C4-2B (cell line): ENCODE data around the gene CTNNA3.

Experiments
- ZFX ChIP-seq: fragments of 450-650 bp; IDR thresholded peaks from 2 replicates; pipeline ENCODE4 v1.6.1; 2017
- TF ChIP-seq, protein P1 (sequence below): fragments of 450-650 bp; conservative IDR thresholded peaks from 2 replicates; pipeline ENCODE4 v1.5.1; 2017; ENCODE audit warnings: mild to moderate bottlenecking

DNA sequence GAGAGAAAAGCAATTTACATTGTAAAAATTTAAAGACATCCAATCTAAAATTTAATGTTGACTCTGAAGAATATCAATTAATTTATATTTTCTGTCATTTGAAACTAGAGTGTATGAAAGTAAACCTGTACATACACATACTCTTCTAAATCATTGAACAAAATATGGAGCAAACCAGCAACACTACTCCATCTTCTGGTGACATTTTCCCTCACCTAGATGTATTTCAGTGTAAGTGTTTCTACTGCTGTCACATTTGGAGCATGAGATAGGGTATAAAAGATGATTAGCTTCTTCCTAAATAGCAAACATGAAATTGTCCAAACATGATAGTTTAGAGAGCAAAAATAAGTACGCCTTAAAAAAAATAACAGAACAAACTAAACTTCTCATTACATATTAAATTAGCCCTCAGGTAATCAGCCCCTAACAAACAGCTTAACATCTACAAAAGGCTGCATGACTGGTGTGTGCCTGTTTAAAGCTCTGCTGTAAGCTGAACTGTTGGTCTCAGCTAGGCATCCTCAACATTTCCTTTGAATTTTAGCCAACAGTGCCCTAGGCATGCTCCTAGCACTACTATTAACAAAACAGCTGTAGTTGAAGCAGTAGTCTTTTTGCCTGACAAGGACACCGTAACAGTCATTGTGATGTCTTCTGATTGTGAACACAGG lies 189.8 kb downstream of the CTNNA3 start:
- TF ChIP-seq, protein P1, sequence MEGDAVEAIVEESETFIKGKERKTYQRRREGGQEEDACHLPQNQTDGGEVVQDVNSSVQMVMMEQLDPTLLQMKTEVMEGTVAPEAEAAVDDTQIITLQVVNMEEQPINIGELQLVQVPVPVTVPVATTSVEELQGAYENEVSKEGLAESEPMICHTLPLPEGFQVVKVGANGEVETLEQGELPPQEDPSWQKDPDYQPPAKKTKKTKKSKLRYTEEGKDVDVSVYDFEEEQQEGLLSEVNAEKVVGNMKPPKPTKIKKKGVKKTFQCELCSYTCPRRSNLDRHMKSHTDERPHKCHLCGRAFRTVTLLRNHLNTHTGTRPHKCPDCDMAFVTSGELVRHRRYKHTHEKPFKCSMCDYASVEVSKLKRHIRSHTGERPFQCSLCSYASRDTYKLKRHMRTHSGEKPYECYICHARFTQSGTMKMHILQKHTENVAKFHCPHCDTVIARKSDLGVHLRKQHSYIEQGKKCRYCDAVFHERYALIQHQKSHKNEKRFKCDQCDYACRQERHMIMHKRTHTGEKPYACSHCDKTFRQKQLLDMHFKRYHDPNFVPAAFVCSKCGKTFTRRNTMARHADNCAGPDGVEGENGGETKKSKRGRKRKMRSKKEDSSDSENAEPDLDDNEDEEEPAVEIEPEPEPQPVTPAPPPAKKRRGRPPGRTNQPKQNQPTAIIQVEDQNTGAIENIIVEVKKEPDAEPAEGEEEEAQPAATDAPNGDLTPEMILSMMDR: no peak; the same call in 1 of the 2 replicates
- no peak for TF ChIP-seq ZFX
